Hindlimb muscle (tissue), 1 donor: ENCODE data around the gene CACNA1E. TPM values are rescaled to one million over a fixed set of nuclear protein-coding genes. Genes with fewer than 3 reads are reported as not detected.

ENCODE experiments used
- DNase-seq: peaks from one replicate; pipeline ENCODE4 v3.0.0-alpha.2; 2013
- polyA plus RNA-seq: library from polyadenylated mRNA; unstranded; fragments of 120-200 nt; gene quantifications from one replicate; pipeline ENCODE4 v1.2.1, GENCODE V29; 2013; ENCODE audit not compliant: insufficient read length

Gene CACNA1E
- polyA plus RNA-seq, 1 donor = 0.50 TPM

- DNase-seq = no peak
These were observed 2.2 kb downstream of the CACNA1E start for GRCh38 chr1:181485287-181486097.

DNA sequence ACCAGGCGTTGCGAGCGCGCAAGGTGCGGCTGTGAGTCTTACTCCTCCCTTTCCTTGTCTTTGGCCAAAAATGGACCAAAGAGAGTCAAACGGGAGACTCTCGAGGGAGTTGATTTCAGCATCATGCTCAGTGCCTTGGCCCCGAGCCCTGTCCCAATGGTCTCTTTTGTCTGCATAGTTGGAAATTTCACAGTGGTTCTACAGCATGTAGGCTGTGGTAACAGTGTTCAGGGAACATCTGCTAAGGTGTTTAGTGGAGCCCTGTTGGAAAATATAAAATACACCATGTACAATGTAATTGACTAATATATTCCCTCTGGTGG lies 2.7 kb downstream of the CACNA1E start:
- DNase-seq = no peak

DNA sequence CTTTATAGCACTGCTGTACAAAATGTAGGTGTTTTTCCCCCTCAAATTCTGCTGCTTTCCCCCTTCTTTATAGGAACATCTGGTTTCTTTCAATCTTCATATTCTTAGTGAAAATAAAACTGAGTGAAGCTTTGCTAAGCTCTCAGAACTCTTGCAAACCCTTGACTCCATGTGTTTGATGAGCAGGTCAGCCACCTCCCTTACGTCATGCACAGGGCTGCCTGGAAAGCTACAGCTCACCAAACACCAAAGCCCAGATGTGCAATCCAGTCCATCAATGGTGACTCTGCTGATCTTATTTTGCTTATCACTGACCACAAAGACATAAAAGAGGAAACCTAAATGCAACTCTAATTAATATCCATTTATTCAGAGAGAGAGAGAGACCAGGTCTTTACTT lies 5.5 kb downstream of the CACNA1E start:
- DNase-seq = no peak

- no peak for DNase-seq
These were observed 7.0 kb downstream of the CACNA1E start for GRCh38 chr1:181490276-181490675.

- no peak for DNase-seq
These were observed 7.7 kb downstream of the CACNA1E start for GRCh38 chr1:181490740-181491712.

GRCh38 chr1:181493166-181493565 lies 9.8 kb downstream of the CACNA1E start:
- no peak for DNase-seq

DNA sequence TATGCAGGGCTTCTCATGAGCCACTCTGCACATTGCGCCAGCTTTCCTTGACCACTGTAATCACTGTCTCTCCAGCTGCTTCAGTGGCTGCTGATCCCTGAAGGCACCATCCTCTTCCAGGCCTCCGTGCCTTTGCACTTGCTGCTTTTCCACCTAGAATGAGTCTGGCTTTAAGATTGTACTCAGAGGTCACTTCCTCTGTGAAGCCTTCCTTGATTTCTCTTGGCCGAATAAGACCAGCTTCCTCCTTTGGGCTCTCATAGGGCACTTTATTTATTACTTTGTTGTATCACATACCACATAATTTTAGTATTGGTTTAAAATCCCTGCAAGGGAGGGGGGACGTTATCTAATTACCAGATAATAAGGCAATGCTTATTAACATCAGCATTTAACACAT lies 10.6 kb downstream of the CACNA1E start:
- DNase-seq = no peak

- no peak for DNase-seq
These were observed 13.4 kb downstream of the CACNA1E start for GRCh38 chr1:181496759-181497158.

GRCh38 chr1:181497870-181498269 lies 14.6 kb downstream of the CACNA1E start:
- no peak for DNase-seq

DNA sequence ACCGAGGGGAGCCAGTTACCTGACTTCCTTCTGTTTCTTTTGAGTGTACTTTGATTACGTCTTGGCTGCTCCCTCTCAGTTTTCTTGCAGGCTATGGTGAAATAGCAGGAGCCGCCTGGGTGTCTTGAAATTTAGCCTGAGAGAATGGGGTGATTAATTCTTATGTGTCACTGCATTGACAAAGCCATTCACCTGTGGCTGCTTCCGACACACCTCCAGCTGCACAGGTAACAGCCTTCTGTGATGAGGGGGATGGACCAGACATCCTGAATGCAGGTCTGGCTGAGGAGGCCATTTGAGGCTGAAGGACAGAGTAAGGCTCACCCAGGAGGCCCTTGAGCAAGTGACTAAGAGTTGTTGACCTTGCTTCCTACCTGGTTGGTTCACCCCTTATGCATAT lies 16.5 kb downstream of the CACNA1E start:
- no peak for DNase-seq

DNA sequence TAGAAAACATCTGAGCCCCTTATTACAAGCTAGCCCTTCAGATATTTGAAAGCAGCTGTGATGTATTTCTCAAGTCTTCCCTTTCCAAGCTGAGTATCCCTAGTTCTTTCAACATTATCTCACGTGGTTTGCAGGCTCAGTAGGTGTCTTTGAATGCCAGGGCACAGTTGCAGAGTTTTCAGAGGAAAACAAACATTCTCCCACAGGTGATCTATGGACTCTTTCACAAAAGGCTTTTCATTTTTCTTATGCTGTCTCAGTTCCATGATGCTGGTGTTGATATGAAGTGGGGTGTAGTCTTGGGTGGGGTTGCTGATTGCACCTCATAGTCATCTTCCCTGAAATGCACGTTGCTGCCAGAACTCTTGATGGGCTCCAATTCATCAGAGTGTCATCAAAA lies 17.3 kb downstream of the CACNA1E start:
- DNase-seq = no peak

DNA sequence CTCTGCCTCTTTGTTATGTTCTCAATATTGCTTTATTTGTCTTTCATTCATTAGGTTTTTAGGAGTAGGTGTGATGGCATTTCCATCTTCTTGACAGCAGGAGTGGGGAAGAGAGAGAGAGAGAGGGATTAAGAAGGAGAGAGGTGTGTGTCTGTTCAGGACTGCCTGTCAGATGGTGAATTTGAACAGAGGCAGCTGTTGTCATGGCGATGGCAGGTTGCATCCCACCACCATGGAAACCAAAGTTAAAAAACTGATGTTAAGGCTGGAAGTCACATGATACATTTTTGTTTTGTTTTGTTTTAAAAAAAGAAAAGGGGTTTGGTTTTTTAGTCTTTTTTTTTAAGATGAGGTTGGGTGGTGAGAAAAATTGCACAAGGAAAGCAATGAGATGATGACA lies 18.3 kb downstream of the CACNA1E start:
- DNase-seq = no peak

DNA sequence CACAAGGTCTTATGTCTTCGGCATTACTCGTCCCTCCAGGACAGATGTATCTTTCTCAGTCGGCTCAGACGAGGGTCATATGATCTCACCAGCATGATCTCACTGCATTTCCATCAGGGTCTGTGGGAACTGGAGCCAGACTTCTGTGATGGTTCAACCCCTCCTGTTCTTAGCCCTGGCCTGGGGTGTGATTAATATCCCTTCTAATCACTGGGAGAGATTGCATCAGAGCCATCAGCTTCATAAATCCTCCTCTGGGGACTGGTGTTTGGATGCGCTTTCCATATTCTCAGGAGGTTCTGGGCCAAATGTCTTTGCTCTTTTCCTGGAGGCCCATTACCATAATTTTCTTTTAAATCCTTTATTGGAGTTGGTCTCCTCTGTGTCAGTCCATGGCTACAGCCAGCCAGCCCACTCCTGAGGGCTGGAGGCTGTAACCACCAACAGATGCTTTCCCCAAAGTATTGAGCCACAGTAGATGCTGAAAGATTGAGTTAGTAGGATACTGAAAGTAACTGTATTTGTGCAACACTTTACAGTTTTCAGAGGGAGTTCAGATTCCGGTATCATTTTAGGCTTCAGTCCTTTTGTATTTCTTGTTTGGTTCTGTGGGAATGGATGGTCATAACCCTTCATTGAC lies 20.0 kb downstream of the CACNA1E start:
- peak; percentile 56 for DNase-seq

DNA sequence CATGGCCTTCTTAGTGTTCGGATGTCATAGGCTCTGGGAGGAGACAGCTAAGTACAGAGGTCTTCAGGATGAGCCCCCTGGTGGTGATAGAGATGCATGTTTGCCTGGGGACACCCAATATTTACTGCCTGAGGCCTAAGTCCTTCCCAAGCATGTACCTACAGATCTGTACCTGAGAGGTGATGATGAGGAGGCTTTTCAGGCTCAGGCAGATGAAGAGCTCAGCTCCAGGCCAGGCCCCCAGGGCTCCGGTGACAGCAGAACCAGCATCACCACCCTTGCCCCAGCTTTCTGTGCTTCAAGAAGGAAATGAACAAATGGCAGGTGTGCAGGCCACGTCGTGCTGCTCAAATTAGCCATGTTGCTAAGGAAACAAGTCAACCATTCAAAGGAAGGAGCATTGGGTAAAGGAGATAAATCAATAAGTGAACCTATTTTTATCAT lies 21.1 kb downstream of the CACNA1E start:
- DNase-seq = no peak

DNA sequence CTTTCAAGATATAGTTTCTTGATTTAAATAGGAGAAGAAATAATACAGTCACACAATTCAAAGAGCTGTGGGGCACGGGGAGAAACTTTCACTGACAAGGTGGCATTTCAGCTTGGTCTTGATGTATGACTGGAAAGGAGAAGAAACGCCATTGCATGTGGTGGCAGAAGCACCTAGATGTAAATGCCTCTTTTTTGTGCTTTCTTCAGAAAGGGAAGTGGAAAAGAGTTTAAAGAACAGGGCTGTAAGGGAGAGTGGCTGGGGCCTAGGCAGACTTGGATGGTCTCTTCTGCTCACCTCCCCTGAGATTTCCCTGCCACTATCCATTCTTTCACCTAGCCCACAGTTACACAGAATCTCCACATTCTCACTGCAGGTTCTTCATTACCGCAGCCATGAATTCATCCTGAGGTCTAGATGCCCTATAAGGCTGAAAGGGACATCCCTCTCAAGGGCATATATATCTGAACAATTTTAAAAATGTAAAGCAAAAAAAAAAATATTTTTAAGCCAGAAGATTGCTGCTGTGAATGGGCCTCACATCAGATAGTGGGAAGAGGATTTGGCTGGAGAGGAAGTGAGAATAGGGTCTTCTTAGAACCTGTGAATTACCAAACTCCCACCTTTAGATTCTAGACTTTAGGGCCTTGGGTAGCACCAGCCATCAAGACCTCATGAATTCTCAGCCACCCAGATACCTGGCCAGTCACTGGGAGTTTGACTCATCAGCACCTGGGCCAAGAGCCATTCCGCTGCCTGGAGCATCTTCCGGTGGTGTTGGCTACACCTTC lies 23.4 kb downstream of the CACNA1E start:
- no peak for DNase-seq

- DNase-seq = no peak
These were observed 25.3 kb downstream of the CACNA1E start for GRCh38 chr1:181508486-181509165.

DNA sequence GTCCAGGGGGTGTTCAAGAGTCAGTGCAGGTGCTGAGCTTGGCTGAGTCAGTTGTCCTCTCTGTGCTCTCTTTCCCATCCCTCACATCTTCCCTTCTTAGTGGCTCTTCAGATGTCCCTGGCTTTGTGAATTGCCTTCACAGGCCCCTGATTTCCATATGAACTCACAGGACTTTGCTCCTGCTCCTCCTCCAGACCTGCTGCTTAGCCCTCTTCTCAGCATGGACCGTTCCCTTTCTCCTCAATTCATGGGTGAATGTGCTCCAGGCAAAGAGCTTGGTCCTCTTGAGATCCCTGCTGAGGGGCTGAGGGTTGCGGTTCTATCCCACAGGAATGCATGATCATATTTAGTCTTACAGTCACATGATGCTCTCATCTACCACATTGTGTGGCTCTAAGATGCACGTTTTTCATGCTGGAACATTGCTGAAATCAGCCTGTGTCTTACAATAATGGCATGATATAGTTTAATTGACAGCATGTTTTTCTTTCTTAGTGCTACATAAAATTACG lies 30.5 kb downstream of the CACNA1E start:
- no peak for DNase-seq

DNA sequence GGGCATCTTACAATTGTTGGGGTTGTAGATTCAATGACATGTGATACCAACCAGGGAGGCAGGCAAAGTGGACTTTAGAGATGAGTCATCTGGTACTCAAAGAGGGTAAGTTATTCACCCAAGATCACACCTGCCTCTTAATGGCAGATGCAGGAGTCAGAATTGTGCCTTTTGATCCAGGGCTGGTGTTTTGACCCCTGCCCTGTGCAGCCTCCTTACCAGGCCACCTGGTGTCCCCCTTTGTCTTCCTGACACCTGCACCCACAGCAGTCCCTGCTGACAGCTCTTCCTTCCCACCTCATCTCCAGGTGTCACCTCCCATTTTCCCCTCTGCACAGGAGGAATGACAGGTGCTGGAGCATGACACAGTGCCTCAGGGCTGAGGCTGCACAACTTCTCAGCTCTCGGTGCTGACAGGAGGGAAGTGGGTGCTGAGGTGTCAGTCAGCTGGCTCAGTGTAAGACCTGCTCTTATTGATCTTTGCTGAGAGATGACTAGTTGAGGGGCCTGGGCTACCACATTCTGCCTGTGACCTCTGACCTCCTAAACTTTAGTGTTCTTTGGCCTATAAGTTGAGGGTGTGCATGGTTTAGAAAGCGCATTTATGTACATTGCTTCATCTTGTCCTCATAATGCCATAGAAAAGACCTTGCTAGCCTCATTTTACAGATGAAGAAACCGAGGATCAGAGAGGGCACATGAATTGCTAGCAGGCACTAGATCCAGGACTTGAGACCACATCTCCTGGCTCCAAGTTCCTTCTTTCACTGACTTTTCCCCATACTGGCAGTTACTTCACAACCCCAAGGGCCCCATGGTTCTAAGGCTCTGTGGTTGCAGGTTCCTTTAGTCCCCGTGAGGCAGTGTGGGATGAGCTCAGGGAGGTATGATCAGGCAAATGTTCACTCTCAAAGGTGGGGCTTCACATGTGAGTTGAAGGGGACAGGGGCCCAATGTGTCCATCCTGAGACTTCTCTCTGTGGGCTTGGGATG lies 31.3 kb downstream of the CACNA1E start:
- DNase-seq = no peak

DNA sequence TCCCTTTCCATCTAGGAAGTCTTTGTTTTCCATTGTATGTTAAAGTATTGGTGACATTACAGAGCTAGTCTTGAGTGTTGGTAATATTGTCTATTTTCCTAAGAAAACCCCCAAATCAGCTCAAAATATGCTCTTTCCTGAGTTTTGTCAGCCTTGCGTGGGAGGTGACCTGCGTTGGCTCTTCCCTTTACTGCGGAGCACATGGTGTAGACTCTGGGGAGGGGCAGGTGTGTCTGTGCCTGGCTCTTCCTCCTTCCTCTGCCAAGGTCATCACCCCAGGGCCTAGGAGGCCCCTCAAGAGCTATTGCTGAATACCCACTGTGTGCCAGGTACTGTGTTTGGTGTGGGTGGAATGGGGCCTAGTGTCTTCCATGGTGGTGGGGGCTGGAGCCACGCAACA lies 33.4 kb downstream of the CACNA1E start:
- no peak for DNase-seq

DNA sequence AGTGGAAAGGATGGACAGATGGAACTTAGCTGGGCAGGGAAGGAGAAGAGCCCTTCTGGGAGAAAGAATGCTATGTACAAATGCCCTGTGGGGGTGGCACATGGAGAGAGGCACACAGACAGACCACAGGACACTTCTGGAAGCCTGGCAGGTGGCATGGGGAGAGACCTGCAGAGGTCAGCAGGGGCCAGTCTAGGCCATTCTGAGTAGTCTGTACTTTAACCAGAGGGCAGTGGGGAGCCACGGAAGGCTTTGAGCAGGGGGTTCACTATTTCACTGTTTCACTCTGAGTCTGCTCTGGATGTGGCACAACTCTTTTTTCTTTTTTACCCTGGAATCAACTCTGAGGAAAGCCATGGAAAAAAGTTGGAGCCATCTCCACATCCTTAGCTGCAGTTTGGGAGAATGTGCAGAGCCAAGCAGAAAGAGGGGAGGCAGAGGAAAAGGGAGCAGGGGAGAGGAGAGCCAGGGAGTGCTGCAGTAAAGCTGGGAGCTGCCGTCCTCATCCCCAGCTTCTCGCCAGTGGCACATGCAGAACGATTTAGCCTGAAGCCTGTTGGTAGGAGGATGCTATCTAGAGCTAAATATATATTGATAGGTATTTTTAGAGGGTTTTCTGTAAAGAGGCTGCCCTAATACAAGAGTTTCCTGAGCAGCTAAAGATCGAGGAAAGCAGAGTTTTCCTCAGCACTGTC lies 34.0 kb downstream of the CACNA1E start:
- DNase-seq = no peak
